K562 (cell line): ENCODE data around the gene IFI16. TPM values are rescaled to one million over a fixed set of nuclear protein-coding genes. Genes with fewer than 3 reads are reported as not detected.

Source experiments
- ATAC-seq: fragments of 200-7000 bp; cut with Tn5 transposase; 3 replicates; pipeline ENCODE4 v1.9.1; 2020; ENCODE audit warnings: moderate library complexity
- BruUV-seq: library from RNA; stranded (reverse); fragments of 400-500 nt; replicated peaks from 2 replicates; lab custom pipeline; 2021; lab: Mats Ljungman, UMichigan
- CTCF ChIA-PET: fragments of 300-600 bp; formaldehyde crosslinking; extraction: SDS; loops from one replicate; lab custom pipeline; 2021; ENCODE audit warnings: low intra/inter-chr PET ratio; lab: Yijun Ruan, JAX
- POLR2A ChIA-PET: fragments of 300-600, 350-650 bp; sonication (Branson Sonifier 250); formaldehyde crosslinking; extraction: SDS; loops from one replicate; lab custom pipeline; 2021; ENCODE audit warnings: antibody characterized with exemption, inconsistent platforms; lab: Yijun Ruan, JAX
- DNase-seq, 4 experiments: peaks; one replicate each; pipeline versions ENCODE4 v3.0.0 to v3.0.0-alpha.2; 2011 to 2018; ENCODE audit warnings: low spot score in 3 of 4, mixed read lengths in 3 of 4; ENCODE audit errors: extremely low read depth in 1 of 4
- FAIRE-seq: peaks from 2 replicates; lab custom pipeline; 2011; peaks lifted over from hg19 to GRCh38; lab: Jason Lieb, UNC
- H2AFZ ChIP-seq: 2 replicates; pipeline ENCODE4 v1.6.0; 2011; ENCODE audit warnings: low read depth, low read length, control low read depth, inconsistent platforms
- H3K27ac ChIP-seq: fragments of 200-600 bp; 3 replicates; pipeline ENCODE4 v1.8.0; 2011; ENCODE audit warnings: low read depth, mild to moderate bottlenecking, control low read depth, inconsistent platforms, low read length, moderate library complexity, mixed read lengths; ENCODE audit errors: extremely low read depth
- H3K27me3 ChIP-seq, 2 experiments: fragments of 300-600 bp in 1 of 2; 2 replicates in 1 of 2; 3 replicates in 1 of 2; pipeline versions ENCODE4 v1.6.0 to v1.8.0; 2011; ENCODE audit warnings: inconsistent platforms in 2 of 2, low read length in 2 of 2, mild to moderate bottlenecking in 1 of 2, mixed read lengths in 1 of 2, moderate library complexity in 1 of 2; ENCODE audit not compliant: control insufficient read depth in 2 of 2, insufficient read depth in 2 of 2
- H3K36me3 ChIP-seq: fragments of 300-600 bp; 3 replicates; pipeline ENCODE4 v1.8.0; 2011; ENCODE audit warnings: mild to moderate bottlenecking, low read length, inconsistent platforms; ENCODE audit not compliant: control insufficient read depth, insufficient read depth
- H3K4me1 ChIP-seq, 2 experiments: fragments of 200-600 bp in 1 of 2; replicated peaks in 1 of 2; 2 replicates in 1 of 2; 3 replicates in 1 of 2; pipeline versions ENCODE4 v1.5.1 to v1.8.0; 2011; ENCODE audit warnings: inconsistent platforms in 2 of 2, low read length in 2 of 2, mild to moderate bottlenecking in 1 of 2, mixed read lengths in 1 of 2, moderate library complexity in 1 of 2; ENCODE audit not compliant: control insufficient read depth in 2 of 2, insufficient read depth in 2 of 2
- H3K4me2 ChIP-seq: 2 replicates; pipeline ENCODE4 v1.6.1; 2011; ENCODE audit warnings: low read length, control low read depth, inconsistent platforms, mixed read lengths; ENCODE audit not compliant: insufficient read depth
- H3K4me3 ChIP-seq: fragments of 200-600 bp; sonication (generic), shearing (Covaris generic); 2 replicates; pipeline ENCODE4 v1.5.1; 2016; ENCODE audit warnings: control low read depth, inconsistent platforms
- H3K79me2 ChIP-seq: fragments of 200-600 bp; 3 replicates; pipeline ENCODE4 v1.8.0; 2011; ENCODE audit warnings: low read length, inconsistent platforms; ENCODE audit not compliant: control insufficient read depth, insufficient read depth
- H3K9ac ChIP-seq, 2 experiments: 2 replicates each; pipeline versions ENCODE4 v1.6.0 to v1.6.1; 2011; ENCODE audit warnings: low read depth in 2 of 2, low read length in 2 of 2, control low read depth in 1 of 2, inconsistent platforms in 1 of 2, mild to moderate bottlenecking in 1 of 2, mixed read lengths in 1 of 2; ENCODE audit not compliant: insufficient read depth in 1 of 2
- H3K9me1 ChIP-seq: one replicate; pipeline ENCODE4 v1.6.0; 2011; ENCODE audit warnings: inconsistent platforms, mild to moderate bottlenecking, low read length, moderate library complexity; ENCODE audit not compliant: control insufficient read depth, insufficient read depth
- H3K9me3 ChIP-seq: replicated peaks from 2 replicates; pipeline ENCODE4 v1.5.1; 2011; ENCODE audit warnings: low read depth, low read length, inconsistent platforms; ENCODE audit not compliant: control insufficient read depth, insufficient read depth
- H4K20me1 ChIP-seq: replicated peaks from 2 replicates; pipeline ENCODE4 v1.6.1; 2011; ENCODE audit warnings: low read length, inconsistent platforms, mixed read lengths; ENCODE audit not compliant: control insufficient read depth, insufficient read depth
- ARID4B ChIP-seq: sonication (generic); formaldehyde crosslinking; IDR thresholded peaks from 2 replicates; pipeline ENCODE4 v1.8.0; 2022; ENCODE audit warnings: mild to moderate bottlenecking, missing genetic modification reagents
- ATF3 ChIP-seq, 2 experiments: fragments of 450-650 bp in 1 of 2; sonication (generic) in 1 of 2; formaldehyde crosslinking in 1 of 2; IDR thresholded peaks in 1 of 2; conservative IDR thresholded peaks in 1 of 2; 2 replicates each; pipeline versions ENCODE4 v1.6.1 to v1.8.1; 2016 to 2023; ENCODE audit warnings: mild to moderate bottlenecking in 2 of 2, moderate library complexity in 2 of 2, inconsistent platforms in 1 of 2, missing genetic modification reagents in 1 of 2
- ESRRB ChIP-seq: fragments of 250-450 bp; sonication (Bioruptor Pico); IDR thresholded peaks from 2 replicates; pipeline ENCODE4 v1.5.0; 2020; ENCODE audit warnings: mild to moderate bottlenecking, moderate library complexity, borderline replicate concordance
- GATAD2A ChIP-seq: fragments of 450-650 bp; IDR thresholded peaks from 2 replicates; pipeline ENCODE4 v1.6.1; 2017
- HDGF ChIP-seq: fragments of 450-650 bp; IDR thresholded peaks from 2 replicates; pipeline ENCODE4 v1.6.1; 2016
- HNRNPUL1 ChIP-seq: fragments of 200-400 bp; formaldehyde crosslinking; IDR thresholded peaks from 2 replicates; pipeline ENCODE4 v1.6.1; 2017; ENCODE audit warnings: low read length
- MXD1 ChIP-seq: fragments of 250-450 bp; sonication (Bioruptor Pico); IDR thresholded peaks from 2 replicates; pipeline ENCODE4 v1.8.0; 2021; ENCODE audit warnings: borderline replicate concordance, mild to moderate bottlenecking, moderate library complexity; ENCODE audit not compliant: poor library complexity, severe bottlenecking
- NR4A1 ChIP-seq, 2 experiments: fragments of 250-450 bp in 1 of 2; fragments of 450-650 bp in 1 of 2; sonication (Bioruptor Pico) in 1 of 2; IDR thresholded peaks; 2 replicates each; pipeline versions ENCODE4 v1.4.0 to v1.6.1; 2016 to 2020; ENCODE audit warnings: mild to moderate bottlenecking in 2 of 2, missing compliant biosample characterization in 1 of 2, missing genetic modification characterization in 1 of 2, moderate library complexity in 1 of 2
- RFX7 ChIP-seq: fragments of 250-450 bp; sonication (Bioruptor Pico); IDR thresholded peaks from 2 replicates; pipeline ENCODE4 v1.5.1; 2021; ENCODE audit warnings: mild to moderate bottlenecking
- TCF15 ChIP-seq: fragments of 250-450 bp; sonication (Bioruptor Pico); IDR thresholded peaks from 2 replicates; pipeline ENCODE4 v1.8.0; 2022; ENCODE audit warnings: moderate library complexity, mild to moderate bottlenecking, inconsistent platforms
- ZNF384 ChIP-seq: IDR thresholded peaks from 2 replicates; pipeline ENCODE4 v1.6.1; 2012; ENCODE audit warnings: low read depth, low read length, improper control_type of control experiment
- ZNF408 ChIP-seq: fragments of 250-450 bp; sonication (Bioruptor Pico); IDR thresholded peaks from 2 replicates; pipeline ENCODE4 v1.4.0; 2020; ENCODE audit warnings: low read depth, mild to moderate bottlenecking, moderate library complexity
- ZNF57 ChIP-seq: fragments of 450-650 bp; formaldehyde crosslinking; IDR thresholded peaks from 2 replicates; pipeline ENCODE4 v1.4.0; 2020; ENCODE audit warnings: mild to moderate bottlenecking, moderate library complexity
- WGBS: fragments of 100-300 bp; shearing (Covaris generic); methylation state at CpG from one replicate; pipeline ENCODE4 v1.1.6; 2016; ENCODE audit warnings: low coverage, mixed read lengths; ENCODE audit not compliant: insufficient coverage; ENCODE audit errors: missing lambda C conversion rate; 5-methylcytosine and 5-hydroxymethylcytosine counted together
- in situ Hi-C: fragments of 300-500 bp; cut with MboI; formaldehyde crosslinking; loops from 4 replicates; pipeline ENCODE4 v1.15.0; 2018; ENCODE audit warnings: inconsistent platforms, mixed read lengths
- intact Hi-C: fragments of 100-400 bp; cut with micrococcal nuclease; formaldehyde crosslinking; loops from 2 replicates; pipeline ENCODE4 v1.14.2; 2022
- polyA plus RNA-seq, 8 experiments: library from polyadenylated mRNA; depleted of rRNA in 4 of 8; stranded (reverse) in 5 of 8; unstranded in 3 of 8; fragments of >200 nt; fragmentation: Nextera tagmentation in 2 of 8; fragmentation: Illumina TruSeq in 1 of 8; extraction: Ambion mirVana in 2 of 8; extraction: Trizol in 1 of 8; gene quantifications; 2 replicates each; pipeline versions ENCODE4 v1.2.1 to v1.2.3, GENCODE V29; 2011 to 2014; ENCODE audit warnings: inconsistent platforms in 1 of 8, missing spikeins in 1 of 8
- total RNA-seq, 7 experiments: library from RNA; depleted of rRNA in 6 of 7; stranded (reverse); fragments of >200 nt in 6 of 7; fragmentation: Illumina TruSeq in 2 of 7; extraction: Trizol in 2 of 7; gene quantifications; 2 replicates each; pipeline versions ENCODE4 v1.2.1 to v1.2.3, GENCODE V29; 2011 to 2021; ENCODE audit warnings: low replicate concordance in 1 of 7
- TF ChIP-seq, protein P1 (sequence below): sonication (generic); formaldehyde crosslinking; IDR thresholded peaks from 2 replicates; pipeline ENCODE4 v1.8.0; 2022; ENCODE audit warnings: mild to moderate bottlenecking, missing genetic modification reagents

IFI16 gene
- total and polyA plus RNA-seq, 9 of the 15 experiments (the other 6 are each of a cell fraction or from before 2014, with no cell fraction given) = 0.70 to 2.8 (median 1.6) TPM

DNA sequence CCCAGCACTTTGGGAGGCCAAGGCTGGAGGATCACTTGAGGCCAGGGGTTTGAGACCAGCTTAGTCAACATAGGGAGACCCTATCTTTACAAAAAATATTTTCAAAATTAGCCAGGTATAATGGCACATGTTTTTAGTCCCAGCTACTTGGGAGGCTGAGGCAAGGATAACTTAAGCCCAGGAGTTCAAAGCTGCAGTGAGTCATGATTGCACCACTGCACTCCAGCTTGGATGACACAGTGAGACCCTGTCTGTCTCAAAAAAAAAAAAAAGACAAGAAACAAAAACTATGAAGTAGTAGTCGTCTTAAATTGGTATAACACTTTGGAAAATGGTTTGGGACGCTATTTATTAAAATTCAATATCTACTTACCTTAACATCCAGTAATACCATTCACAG is 59.2 kb downstream of the IFI16 start:
- Histone ChIP-seq H3K27me3 (peaks cover 0 to 9% of the 10 kb centered on the region in 2 experiments; a peak in 2 of 5 replicates), H3K79me2 (no peaks in the 10 kb centered on the region), H2AFZ (no peak overlapping the region), H3K27ac (no peak overlapping the region), H3K4me1 (no peaks in the 10 kb centered on the region), H3K4me3 (no peak overlapping the region), H3K4me2 (no peak overlapping the region), H4K20me1 (no peaks in the 10 kb centered on the region), H3K36me3 (no peaks in the 10 kb centered on the region), H3K9ac (no peak overlapping the region), H3K9me3 (no peaks in the 10 kb centered on the region), H3K9me1 (no peaks in the 10 kb centered on the region)
- ChIA-PET POLR2A (interaction anchor here (0.6 kb wide), 1 partner anchor 568 kb away, joined by 3 read pairs; no protein-coding TSS in a partner anchor), CTCF (no interaction called here)
- DNase-seq (peak in 1 of 4 experiments; percentile 6), ATAC-seq (no peak), FAIRE-seq (no peak)
- in situ Hi-C loops (no loop called here), intact Hi-C loops (no loop called here)
- 6% methylated on average over 2 of the region's 2 CpGs for WGBS
- no TSS peak for BruUV-seq
- TF ChIP-seq, protein P1, sequence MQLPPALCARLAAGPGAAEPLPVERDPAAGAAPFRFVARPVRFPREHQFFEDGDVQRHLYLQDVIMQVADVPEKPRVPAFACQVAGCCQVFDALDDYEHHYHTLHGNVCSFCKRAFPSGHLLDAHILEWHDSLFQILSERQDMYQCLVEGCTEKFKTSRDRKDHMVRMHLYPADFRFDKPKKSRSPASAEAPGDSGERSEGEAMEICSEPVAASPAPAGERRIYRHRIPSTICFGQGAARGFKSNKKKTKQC = no peak
- no peak for TF ChIP-seq HDGF
- peak; percentile 48 for TF ChIP-seq ATF3 (IDR thresholded peaks at IDR 0.05)
- no peak for TF ChIP-seq ATF3 (CRISPR knock-in tag; conservative IDR thresholded peaks at IDR 0.05)
- TF ChIP-seq RFX7 (CRISPR knock-in tag) = no peak
- no peak for TF ChIP-seq ESRRB (CRISPR knock-in tag)
- no peak for TF ChIP-seq HNRNPUL1
- 0 out of 2 replicates have a peak, but pooled peaks have one; percentile 14 for TF ChIP-seq ZNF384
- TF ChIP-seq MXD1 (CRISPR knock-in tag) = no peak
- TF ChIP-seq ZNF408 (CRISPR knock-in tag) = no peak
- no peak for TF ChIP-seq TCF15 (CRISPR knock-in tag)
- TF ChIP-seq GATAD2A = no peak
- no peak for TF ChIP-seq NR4A1 (CRISPR knock-in tag; IDR thresholded peaks at IDR 0.05)
- TF ChIP-seq NR4A1 (tag; IDR thresholded peaks at IDR 0.05) = no peak
- TF ChIP-seq ZNF57 (CRISPR knock-in tag) = no peak
- no peak for TF ChIP-seq ARID4B (CRISPR knock-in tag)
